ENCODE data around the gene DCK. TPM values are rescaled to one million over a fixed set of nuclear protein-coding genes. Genes with fewer than 3 reads are reported as not detected.
"Not testable (repeated sequence)": the region's sequence is repeated elsewhere in the genome, so short reads cannot be mapped to it uniquely, and the experiment has no call there.

Gene DCK
- total RNA-seq, 4 donors from 2014 or later, result 10.9 to 15.2 (median 14.6) TPM

- TF ChIP-seq POLR2A (IDR thresholded peaks at IDR 0.05) (no peak), CTCF (IDR thresholded peaks at IDR 0.05) (no peak)
Measured at GRCh38 chr4:71020611-71021010, 27.2 kb downstream of the DCK start.

DNA sequence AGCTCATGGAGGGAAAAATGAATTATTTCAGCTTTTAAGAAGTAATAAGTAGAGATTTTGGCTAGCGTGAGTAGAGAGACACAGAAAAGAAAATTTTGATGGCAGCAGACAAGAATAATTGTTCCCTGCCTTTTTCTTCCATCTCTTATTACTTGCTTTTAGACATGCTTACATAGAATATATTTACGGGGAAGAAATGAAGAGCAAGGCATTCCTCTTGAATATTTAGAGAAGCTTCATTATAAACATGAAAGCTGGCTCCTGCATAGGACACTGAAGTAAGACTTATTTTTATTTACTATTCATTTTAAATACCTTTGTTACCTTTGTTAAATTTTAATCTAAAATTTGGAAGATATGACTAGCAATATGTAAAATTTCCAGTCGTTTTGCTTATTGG, 32.2 kb downstream of the DCK start:
- no peak for DNase-seq
- H3K4me1 ChIP-seq, result peaks cover 21 to 29% of the 10 kb centered on the region in 2 donors
- H3K27me3 ChIP-seq, result no peaks in the 10 kb centered on the region
- WGBS, 2 donors, result 80 to 86% methylated on average over 3 of the region's 3 CpGs
- H3K9me3 ChIP-seq, result no peaks in the 10 kb centered on the region
- no peaks in the 10 kb centered on the region for H3K36me3 ChIP-seq
- H3K27ac ChIP-seq, result peak overlapping the region in 1 of 3 donors; percentile 10
- no peak for TF ChIP-seq CTCF (IDR thresholded peaks at IDR 0.05)
- no peak for TF ChIP-seq POLR2A (IDR thresholded peaks at IDR 0.05)
- intact Hi-C loops (cut with DNase I), result no loop called here
- no peak overlapping the region for H3K4me3 ChIP-seq (replicated peaks in 1 of 3)

More at GRCh38 chr4:71020611-71021010, 27.2 kb downstream of the DCK start:
- 29 to 35% methylated on average over 1 of the region's 1 CpG for WGBS, 2 donors
- intact Hi-C loops (cut with DNase I), result no loop called here
- H3K36me3 ChIP-seq, result no peaks in the 10 kb centered on the region
- no peaks in the 10 kb centered on the region for H3K9me3 ChIP-seq
- DNase-seq, result peak in 1 of 2 donors; percentile 11
- H3K27ac ChIP-seq, result no peak overlapping the region
- H3K4me1 ChIP-seq, result peaks cover under 1 to 2% of the 10 kb centered on the region in 2 donors
- no peak overlapping the region for H3K4me3 ChIP-seq (replicated peaks in 1 of 3)
- no peaks in the 10 kb centered on the region for H3K27me3 ChIP-seq

DNA sequence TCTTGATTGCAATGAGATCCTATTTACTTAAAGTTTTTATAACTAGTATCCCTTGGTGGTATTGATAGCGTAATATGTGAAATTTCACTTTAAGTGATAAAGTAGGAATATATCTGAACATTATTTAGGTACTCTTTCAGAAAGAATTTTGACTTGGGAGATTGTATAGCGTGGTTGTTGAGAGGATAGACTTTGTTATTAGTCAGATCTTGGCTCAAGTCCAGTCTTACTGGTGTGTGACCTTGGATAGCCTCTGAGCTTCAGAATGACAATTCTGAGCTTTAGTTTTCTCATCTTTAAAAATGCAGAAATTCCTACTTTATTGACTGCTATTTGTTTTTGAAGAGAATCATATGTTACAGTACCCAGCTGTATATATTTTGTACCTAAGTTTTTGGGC, 32.6 kb downstream of the DCK start:
- peak; percentile 26 to 32 for DNase-seq
- TF ChIP-seq CTCF (IDR thresholded peaks at IDR 0.05) (no peak), POLR2A (IDR thresholded peaks at IDR 0.05) (no peak)
- peaks cover 21 to 29% of the 10 kb centered on the region in 2 donors for H3K4me1 ChIP-seq
- peak overlapping the region in 2 of 3 donors; percentile 35 to 41 for H3K27ac ChIP-seq
- H3K27me3 ChIP-seq, result no peaks in the 10 kb centered on the region
- intact Hi-C loops (cut with DNase I), result no loop called here
- no peak overlapping the region for H3K4me3 ChIP-seq (replicated peaks in 1 of 3)
- H3K36me3 ChIP-seq, result no peaks in the 10 kb centered on the region
- WGBS, 2 donors, result 52 to 53% methylated on average over 2 of the region's 2 CpGs
- no peaks in the 10 kb centered on the region for H3K9me3 ChIP-seq

- no peak overlapping the region for H3K4me3 ChIP-seq (replicated peaks in 1 of 3)
- 96 to 99% methylated on average over 1 of the region's 1 CpG for WGBS, 2 donors
- no peak overlapping the region for H3K27ac ChIP-seq
- H3K9me3 ChIP-seq, result no peaks in the 10 kb centered on the region
- no peaks in the 10 kb centered on the region for H3K27me3 ChIP-seq
- TF ChIP-seq POLR2A (IDR thresholded peaks at IDR 0.05), result no peak
- no peak for TF ChIP-seq CTCF (IDR thresholded peaks at IDR 0.05)
- intact Hi-C loops (cut with DNase I), result no loop called here
- no peaks in the 10 kb centered on the region for H3K36me3 ChIP-seq
- H3K4me1 ChIP-seq, result peaks cover 22 to 32% of the 10 kb centered on the region in 2 donors
- no peak for DNase-seq
Measured at GRCh38 chr4:71027611-71028010, 34.2 kb downstream of the DCK start.

- H3K9me3 ChIP-seq, result no peaks in the 10 kb centered on the region
- WGBS, 2 donors, result 37 to 53% methylated on average over 1 of the region's 1 CpG
- no peaks in the 10 kb centered on the region for H3K27me3 ChIP-seq
- no peaks in the 10 kb centered on the region for H3K36me3 ChIP-seq
- H3K4me1 ChIP-seq, result peaks cover 24 to 33% of the 10 kb centered on the region in 2 donors
- no peak overlapping the region for H3K4me3 ChIP-seq (replicated peaks in 1 of 3)
- TF ChIP-seq CTCF (IDR thresholded peaks at IDR 0.05) (no peak), POLR2A (IDR thresholded peaks at IDR 0.05) (no peak)
- DNase-seq, result no peak
- peak overlapping the region in 1 of 3 donors; percentile 10 for H3K27ac ChIP-seq
- intact Hi-C loops (cut with DNase I), result no loop called here
Measured at GRCh38 chr4:71029504-71029903, 36.1 kb downstream of the DCK start.

- peaks cover 13 to 20% of the 10 kb centered on the region in 2 donors for H3K4me1 ChIP-seq
- 72 to 82% methylated on average over 9 to 10 of the region's 10 CpGs for WGBS, 2 donors
- H3K9me3 ChIP-seq; H3K36me3 ChIP-seq; H3K27me3 ChIP-seq; H3K27ac ChIP-seq; intact Hi-C loops (cut with DNase I); H3K4me3 ChIP-seq (replicated peaks in 1 of 3): not testable (repeated sequence)
- peak; percentile 3 to 18 for DNase-seq
Measured at GRCh38 chr4:71032106-71032505, 38.7 kb downstream of the DCK start.
